GM19240 (cell line): ENCODE data around the gene TSKU.
A peak's percentile ranks its signal among the peaks of the same experiment; 100 is the strongest.

Experiments
- DNase-seq: peaks from one replicate; pipeline ENCODE4 v3.0.0; 2011; ENCODE audit warnings: low spot score; ENCODE audit not compliant: insufficient read length

TSKU gene

DNA sequence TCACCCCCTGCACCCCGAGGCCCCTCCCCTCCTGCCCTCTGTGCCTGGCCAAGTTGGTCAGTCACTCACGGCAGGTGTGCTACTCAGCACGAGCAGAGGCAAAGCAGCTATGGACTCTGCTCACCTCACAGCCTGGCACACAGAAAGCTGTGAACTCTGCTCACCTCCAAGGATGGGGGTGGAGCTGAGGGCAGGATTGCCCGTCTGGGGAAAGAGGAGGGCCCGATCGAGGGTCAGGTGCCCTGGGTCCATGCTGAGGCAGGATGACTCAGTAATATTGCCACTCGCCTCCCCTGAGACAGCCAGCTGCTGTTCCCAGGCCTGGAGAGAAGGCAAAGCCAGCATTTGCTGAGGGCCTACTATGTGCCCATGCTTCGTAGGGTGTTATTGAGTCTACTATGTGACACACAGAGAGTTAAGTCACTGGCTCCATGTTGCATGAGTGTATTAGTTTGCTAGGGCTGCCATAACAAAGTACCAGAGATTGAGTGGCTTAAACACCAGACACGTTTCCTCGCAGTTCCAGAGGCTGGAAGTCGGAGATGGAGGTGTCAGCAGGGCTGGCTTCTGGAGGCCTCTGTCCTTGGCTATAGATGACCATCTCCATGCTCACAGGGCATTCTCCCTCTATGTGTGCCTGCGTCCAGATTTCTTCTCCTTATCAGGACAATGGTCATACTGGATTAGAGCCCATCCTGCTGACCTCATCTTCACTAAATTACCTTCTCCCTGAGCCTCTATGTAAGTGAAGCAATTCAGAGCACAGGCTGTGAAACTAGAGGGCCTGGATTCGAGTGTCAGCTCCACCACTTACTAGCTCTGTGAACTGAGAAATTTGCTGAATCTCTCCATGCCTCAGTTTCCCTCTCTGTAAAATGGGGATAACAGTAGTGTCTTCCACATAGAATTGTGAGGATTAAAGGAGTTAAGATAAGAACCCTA is 13.2 kb upstream of the TSKU start:
- no peak for DNase-seq

DNA sequence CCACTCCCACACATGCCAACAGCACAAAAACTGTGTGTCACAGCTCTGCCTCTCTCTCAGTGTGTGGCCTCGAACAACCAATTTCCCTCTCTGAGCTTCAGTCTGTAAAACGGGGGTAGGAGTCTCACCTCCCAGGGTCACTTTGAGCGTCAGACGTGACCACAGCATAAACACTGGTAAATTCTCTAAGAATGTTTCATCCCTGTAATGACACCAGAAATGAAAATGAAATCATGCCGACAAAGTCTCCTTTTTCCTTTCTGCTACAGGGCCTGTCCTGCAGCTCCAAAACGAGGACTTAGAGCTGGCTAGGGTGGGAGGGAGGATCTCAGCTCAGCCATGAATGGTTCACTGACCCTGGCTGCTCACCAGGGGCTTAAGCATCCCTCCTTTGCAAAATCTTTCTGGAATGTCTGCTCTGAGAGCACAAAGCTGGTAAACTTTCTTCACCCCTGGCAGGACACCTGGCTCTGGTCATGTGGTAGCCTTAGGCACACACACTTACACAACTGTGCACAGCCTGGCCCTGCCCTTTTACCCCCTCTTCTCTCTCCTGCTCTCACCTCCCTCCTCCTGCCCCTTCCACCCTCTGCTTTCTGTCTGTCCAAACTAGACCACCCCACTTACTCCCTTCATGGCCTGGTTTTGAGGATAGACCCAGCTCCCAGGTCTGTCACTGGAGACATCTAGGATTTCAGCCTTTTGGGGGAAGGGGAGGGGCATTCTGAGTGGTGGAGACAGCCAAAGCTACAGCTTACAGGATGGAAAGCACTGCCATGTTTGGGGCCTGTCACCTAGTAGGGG is 12.3 kb upstream of the TSKU start:
- DNase-seq: no peak

DNA sequence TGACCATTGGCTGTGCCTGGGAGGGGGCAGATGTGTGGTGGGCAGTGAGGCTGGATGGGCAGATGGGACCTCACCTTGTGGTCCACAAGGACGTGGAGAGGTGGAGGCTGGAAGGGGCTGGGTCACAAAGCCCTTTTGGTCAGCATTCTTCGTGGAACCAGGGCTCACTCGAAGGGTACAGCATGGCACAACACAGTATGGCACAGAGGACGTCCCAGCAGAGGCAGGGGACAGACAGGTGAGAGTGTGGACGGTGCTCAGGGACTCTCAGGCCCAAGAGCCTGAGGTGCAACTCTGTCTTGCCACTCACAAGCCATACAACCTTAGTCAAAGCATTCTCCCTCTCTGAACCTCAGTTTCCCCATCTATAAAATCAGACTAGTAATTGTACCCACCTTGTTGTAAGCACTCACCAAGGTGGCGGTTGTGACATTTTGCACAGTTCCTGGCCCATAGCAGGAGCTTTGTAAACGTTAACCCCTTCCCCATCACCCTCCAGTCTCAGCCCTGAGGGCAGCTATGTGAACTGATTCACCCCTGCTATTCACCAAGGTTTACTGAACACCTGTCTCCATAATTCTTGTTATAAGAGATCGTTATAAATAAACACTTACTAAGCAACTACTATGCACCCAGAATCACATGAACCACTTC is 11.6 kb upstream of the TSKU start:
- DNase-seq: no peak

GRCh38 chr11:76772100-76772782 is 10.9 kb upstream of the TSKU start:
- DNase-seq: no peak

DNA sequence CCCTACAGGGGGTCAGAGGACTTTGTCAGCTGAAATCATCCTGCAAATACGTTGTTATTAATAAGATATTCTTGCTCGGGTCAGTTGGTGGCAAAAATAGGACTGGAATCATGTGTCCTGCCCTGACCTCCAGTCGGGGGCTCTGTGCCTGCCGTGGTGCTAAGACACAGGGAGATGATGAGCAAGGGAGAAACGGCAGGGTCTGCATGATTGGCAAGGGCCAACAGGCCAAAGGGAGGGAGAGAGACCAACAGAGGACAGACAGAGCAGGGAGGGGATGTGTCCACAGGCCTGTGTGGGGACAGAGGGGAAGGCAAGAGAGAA is 10.4 kb upstream of the TSKU start:
- no peak for DNase-seq

- DNase-seq: no peak
Observed at GRCh38 chr11:76773921-76774361, 9.2 kb upstream of the TSKU start.

DNA sequence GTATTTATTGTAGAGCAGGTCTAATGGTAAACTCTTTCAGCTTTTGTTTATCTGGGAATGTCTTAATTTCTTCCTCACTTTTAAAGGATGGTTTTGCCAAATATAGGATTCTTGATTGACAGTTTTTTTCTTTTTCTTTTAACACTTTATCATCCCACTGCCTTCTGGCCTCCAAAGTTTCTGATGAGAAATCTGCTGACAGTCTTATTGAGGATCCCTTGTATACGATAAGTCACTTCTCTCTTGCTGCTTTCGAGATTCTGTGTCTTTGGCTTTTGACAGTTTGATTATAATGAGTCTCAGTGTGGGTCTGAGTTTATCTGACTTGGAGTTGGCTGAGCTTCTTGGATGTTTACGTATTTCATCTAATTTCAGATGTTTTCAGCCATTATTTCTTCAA is 6.7 kb upstream of the TSKU start:
- no peak for DNase-seq

GRCh38 chr11:76777305-76777704 is 5.9 kb upstream of the TSKU start:
- no peak for DNase-seq

- no peak for DNase-seq
Observed at GRCh38 chr11:76777876-76778275, 5.3 kb upstream of the TSKU start.

DNA sequence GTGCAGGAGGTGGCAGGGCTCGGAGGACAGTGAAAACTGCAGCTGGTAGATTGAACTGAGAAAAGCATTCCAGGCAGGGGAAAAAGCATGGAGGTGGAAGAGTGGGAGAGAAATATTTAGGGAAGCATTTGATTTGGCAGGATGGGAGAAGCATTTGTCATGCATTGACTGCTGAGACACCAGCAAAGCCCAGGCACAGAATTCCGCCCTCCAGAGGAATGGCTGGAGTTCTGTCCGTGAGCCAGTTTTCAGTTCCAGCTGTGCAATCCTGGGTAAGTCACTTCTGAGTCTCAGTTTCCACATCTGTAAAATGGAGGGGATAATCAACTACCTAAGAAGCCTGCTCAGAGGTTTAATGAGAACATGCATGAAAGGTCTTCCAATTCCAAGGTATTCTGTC is 4.3 kb upstream of the TSKU start:
- DNase-seq: no peak

DNA sequence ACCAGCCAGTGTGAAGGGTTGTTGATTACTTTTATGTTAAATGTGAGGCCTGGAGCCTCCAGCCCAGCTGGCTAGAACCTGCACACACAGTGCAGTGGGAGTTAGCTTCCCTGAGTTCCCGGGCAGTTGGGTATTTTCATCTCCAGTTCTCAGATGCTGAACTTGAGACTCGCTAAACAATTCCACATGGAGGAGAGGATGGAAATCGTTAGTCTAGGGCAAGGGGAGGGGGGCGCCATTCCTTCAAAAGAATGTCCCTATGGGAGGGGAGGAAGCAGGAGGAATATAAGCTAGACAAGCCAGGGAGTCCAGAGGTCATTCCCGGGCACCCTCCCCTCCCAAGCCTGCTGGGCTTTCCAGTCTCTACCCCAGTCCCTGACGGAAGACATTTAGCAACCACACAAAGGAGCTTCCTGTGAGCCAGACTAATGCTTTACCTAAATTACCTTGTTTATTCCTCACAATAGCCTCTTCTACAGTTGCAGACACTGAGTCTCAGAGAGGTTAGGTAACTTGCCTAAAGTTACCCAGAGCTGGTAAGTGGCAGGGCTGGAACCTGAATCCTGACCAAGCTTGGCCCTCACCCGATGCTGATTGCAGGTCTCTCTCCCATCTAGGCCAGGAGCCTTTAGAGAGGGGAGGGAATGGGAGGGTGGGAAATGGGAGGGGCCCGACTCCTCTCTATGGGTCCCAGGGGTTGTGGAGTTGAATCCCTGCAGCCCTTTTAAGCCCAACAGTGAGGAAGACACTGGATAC is 1.9 kb upstream of the TSKU start:
- no peak for DNase-seq

GRCh38 chr11:76781807-76782530 is 1.2 kb upstream of the TSKU start:
- no peak for DNase-seq

DNA sequence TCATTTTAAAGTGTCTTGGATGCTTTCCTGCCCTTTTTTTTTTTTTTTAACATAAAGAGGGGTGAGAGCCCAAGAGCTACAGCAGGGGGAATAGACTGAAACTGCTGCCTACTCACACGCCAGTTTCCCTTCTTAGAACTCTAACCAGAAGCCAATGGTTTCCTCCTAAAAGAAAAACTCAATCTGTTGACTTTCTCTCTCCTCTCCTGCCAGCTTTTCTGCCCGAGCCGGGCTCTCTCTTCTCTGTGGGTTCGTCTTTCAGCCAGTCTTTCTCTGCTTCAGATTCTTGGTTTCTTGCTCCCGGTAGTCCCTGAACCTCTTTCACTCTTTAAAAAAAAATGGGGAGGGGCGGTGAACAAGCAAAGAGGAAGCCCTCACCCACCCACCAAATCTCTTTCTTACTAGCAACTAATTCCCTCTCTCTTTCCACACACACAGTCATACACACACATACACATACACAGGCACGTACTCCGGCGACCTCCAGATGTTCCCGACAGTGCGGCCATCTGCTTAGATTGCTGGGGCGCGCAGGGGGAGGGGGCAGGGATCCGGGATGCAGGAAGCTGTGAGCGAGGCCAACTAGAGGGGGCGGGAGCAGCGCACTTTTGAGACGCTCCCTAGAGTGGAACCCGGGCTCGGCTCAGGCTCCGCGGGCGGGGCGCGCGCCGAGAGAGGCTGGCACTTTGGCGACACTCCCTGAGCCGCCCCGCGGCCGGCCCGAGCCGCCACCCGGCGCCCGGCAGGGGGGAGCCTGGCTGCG is 444 bp upstream of the TSKU start:
- peak; percentile 24 for DNase-seq

DNA sequence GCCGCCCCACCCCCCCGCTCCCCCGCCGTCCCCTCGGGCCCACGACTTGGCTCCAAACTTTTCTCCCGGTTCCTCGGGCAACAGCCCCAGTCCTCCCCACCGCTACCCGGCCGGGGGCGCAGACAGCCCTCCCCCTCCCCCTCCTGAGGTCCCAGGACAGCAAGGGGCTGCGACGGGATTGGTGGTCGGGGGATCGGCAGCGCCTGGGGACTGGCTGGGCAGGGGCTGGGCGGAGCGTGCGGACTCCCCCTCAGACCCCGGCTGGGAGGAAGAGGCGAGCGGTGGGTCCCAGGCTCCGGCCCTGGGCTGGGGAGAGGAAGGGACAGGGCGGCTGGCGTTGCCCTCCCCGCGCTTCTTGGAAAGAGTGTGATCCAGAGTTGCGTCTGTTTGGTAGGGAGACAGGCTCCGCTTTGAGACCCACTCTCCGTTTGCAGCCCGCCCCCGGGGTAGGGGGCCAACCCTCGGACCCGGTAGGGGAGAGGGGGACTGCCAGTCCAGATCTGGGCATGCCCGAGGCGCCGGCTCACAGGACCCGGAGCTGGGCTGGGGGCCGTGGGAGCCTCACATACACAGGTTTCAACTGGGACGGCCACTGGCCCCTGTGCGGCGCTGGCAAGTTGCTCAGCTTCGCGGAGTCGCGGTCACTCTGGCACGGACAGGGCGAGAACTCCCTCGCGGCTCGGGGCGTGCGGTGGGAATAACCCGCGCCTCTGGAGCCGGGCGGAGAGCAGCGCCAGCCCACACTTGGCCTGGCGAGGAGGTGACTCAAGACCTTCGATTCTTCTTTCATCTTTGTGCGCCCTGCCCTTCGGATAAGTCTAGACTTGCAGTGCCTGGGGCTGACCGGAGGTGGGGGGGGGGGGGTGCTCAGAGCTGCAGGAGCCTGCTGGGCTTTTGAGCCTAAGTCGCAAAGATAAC is 999 bp downstream of the TSKU start:
- no peak for DNase-seq

DNA sequence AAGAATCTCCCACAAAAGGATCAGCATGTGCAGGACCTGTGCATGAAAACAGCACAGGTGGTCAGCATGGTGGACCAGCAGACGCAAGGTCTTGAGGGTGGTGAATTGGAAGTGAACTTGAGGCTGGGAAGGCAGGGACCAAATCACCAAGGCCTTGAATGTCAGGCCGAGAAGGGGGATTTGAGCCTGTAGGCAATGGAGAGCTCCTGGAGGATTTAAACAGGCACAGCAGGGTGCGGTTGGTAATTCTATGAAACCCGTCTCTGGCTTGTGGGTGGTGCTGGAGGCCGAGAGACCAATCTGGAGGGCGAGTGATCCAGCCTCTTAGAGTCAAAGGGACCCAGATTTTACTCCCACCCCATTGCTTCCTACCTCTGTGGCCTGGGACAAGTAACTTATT is 2.4 kb downstream of the TSKU start:
- no peak for DNase-seq

DNA sequence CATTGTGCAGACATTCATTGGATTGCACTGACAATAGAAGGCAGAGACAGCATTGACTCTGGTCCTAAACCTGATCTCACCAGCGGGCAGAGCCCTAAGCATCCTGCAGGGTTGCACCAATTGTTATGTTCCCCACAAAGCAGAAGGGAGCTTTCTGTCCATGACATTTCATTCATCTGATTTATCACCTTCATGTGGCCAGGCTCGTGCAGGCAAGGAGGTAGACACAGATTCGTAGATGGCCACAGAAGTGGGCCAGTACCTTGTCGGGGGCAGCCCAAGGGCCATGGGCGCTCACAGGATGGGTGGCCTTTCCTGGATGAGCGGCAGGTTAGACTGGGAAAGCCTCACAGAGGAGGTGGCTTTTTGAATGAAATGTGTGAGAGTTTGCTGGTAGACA is 2.9 kb downstream of the TSKU start:
- no peak for DNase-seq

- no peak for DNase-seq
Observed at GRCh38 chr11:76786441-76787014, 3.4 kb downstream of the TSKU start.

DNA sequence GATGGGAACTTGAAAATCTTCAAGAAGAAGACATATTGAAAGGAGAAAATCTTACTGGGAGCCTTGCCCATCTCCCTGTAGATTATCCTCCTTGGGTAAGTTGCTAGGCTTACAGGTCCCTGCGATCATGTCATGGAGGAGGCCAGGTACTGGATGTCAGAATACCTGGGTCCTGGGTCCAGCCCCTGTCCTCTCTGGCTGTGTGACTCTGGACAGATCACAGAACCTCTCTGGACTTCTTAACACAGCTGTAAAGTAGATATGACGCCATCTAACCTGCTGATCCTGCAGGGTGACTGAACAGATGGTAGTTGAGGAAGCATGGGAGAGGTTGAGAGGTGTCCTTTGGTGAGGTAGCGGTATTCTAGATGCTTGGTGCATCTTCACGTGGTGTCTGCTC is 4.1 kb downstream of the TSKU start:
- DNase-seq: no peak
